Hypothalamus (tissue), 51 donors: Measurements from ENCODE around the gene TEX35.
A peak's percentile ranks its signal among the peaks of the same experiment; 100 is the strongest.

Experiments used
- DNase-seq, 51 donors: peaks; one replicate each; lab custom pipeline; 2025; lab: John Stamatoyannopoulos, UW

The TEX35 gene

DNA sequence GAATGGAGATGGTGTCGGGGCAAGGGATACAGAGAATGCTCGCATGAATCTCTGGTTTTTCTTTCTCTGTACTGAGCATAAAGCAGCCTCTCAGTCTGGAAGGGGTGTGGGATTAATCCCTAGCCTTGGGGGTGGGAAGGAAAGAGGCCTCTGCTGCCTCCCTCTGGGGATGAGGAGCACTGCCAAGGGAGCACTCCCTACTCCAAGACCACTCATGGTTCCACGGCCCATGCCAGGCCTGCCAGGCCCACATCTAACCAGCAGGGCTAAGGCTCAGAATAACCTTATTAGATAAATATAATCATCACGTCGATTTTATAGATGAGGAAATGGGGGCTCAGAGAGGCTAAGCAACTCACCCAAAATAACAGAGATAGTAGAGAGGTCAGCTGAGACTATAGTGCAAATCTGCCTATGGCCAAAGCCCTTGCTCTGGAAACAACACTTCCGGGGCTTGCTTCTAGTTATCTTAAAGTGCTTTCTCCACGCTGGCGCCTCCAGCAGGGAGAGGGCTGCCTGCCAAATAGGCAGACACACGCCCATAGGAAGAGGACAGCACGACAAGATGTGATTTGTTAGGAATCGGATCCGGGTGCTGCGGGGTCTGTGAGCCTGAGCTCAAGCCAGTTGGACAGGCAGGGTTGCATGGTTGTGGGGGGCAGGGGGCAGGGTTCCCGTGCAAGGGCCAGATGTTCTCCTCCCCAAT is 522 bp downstream of the TEX35 start:
- no peak for DNase-seq

DNA sequence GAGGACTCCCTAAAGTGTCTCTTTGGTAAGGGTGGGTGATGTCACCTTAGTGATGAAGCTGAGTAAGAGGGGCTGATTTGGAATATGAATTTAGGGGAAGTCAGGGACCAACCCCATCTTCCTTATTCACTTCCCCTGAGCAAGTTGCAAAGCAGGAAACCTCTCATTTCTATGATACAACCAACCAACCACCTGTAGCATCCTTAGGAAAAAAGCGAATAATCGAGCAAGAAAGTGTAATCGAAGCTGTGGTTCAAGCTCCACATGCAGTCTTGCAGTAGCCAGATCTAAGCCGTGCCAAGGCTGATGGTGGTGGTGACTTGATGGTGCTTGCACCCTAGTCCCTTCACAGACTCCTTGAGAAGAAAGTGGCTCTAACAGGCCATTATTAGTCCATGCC is 3.2 kb downstream of the TEX35 start:
- no peak for DNase-seq

DNA sequence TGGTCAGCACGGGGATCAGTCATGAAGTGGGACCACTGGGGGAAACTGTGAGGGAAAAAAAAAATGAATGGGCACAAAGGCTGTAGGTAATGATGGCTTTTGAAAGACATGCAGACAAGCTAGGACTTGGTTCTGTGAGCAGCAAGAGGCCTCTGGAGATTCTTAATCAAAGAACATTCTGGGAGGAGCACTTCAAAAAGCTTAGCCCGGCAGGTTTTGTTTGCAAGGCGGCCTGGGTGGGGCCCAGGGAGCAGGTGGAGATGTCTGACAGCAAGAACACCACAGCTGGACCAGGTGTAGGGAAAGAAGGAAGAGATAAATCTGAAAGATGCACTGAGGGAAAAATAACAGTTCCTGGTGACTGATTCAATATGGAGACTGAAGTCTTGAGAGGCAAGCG is 6.0 kb downstream of the TEX35 start:
- no peak for DNase-seq

DNA sequence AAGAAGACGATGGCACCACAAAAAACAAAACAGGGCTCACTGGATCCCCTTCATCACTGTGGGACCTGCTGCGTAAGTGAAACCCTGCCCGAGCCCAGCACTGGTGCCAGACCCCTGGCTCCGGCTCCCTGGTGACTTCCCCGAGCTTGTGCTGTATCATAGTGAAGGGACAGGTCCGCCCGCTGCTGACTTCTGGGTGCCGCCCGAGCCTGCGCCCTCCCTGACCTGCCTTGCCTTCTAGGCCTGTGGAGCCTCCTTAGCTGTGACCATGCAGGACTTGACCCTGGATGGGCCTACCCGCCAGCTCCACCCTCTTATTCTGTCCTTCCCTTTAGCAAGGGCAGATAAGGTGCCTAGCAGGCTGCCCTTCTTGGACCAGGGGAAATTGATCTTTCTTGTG is 7.9 kb downstream of the TEX35 start:
- DNase-seq: no peak

DNA sequence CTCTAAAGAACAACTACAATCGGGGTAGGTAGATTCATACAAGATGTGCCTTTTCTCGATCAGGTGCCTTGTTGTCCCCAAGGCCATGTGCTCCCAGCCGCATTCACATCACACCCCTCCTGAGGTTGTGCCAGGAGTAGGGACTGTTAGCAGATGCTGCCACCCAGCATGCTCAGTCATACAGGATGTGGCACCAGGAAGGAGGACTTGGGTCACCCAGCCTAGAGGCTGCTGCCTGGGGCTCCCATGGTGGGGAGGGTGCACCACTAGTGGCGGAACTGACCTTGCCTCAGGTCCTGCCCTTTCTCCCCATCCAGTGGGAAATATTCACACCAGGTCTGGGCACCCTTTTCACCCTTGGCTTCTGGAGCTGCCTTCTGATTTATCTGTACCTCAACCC is 8.3 kb downstream of the TEX35 start:
- no peak for DNase-seq

DNA sequence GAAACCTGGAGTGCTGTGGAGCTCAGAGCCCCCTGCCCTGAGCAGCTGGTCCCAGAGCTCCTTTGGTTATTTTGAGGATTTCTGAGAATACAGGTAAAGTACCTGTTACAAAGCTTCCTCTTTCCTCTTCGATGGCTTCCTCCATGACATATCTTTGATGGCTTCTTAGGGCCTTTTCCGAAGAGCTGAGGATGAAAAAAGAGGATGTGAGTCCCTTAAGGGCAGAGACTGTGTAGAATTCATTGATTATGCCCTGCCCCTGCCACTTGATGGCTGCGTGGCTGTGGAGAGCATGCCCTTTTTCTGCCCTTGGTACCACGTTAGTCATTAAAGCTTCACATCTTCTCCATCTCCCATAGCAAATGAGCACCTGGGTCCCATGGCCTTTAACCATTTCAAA is 14.2 kb downstream of the TEX35 start:
- DNase-seq: no peak

DNA sequence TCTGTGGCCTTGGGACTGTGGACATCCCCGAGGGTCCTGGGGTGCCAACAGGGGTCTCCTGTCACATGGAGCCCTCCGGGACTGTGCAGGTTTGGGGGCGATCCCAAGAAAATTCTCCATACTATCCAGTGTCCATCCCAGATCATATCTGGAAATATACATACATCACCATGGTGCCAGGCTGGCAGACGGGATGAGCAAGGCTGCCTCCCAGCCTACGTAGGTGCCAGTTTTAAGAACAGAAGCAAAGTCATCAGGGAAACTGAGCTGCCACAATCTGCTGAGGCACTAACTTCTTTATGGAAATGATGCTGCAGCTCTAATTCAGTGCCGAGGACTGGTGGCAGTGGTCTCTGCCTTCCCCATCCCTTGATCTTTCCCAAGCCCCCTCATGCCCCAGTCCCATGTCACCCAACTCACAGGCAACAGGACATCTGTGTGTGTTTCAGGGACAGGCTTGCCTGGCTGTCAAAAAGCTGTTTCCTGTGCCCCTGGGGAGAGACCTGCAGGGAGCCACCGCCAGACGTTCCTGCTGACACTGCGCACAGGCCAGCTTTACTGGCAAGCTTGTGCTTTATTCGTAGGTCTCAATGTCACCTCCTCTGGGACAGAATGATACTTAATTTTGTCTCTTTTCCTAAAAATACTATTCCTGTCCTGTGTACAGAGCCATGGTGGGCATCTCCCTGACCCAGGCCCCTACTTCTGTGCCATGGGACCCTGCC is 15.5 kb downstream of the TEX35 start:
- DNase-seq: peak in 1 of 51 donors; percentile 26

DNA sequence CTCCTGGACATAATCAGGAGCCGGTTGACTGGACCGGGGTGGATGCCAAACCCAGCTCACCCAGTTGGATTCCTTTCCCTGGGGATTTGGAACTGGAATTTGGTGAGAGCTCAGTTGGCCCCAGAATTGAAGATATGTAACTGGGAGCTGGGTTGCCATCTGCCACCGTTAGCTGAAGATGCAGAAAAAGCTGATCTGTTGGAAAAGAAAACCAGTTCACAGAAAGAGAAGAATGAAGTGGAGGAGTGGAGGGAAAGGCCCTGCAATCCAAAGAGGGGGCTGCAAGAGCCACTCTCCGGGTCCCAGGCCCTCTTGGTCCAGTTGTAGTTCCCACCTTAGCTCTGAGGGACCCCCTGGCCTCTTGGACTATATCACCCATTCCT is 16.0 kb downstream of the TEX35 start:
- no peak for DNase-seq

DNA sequence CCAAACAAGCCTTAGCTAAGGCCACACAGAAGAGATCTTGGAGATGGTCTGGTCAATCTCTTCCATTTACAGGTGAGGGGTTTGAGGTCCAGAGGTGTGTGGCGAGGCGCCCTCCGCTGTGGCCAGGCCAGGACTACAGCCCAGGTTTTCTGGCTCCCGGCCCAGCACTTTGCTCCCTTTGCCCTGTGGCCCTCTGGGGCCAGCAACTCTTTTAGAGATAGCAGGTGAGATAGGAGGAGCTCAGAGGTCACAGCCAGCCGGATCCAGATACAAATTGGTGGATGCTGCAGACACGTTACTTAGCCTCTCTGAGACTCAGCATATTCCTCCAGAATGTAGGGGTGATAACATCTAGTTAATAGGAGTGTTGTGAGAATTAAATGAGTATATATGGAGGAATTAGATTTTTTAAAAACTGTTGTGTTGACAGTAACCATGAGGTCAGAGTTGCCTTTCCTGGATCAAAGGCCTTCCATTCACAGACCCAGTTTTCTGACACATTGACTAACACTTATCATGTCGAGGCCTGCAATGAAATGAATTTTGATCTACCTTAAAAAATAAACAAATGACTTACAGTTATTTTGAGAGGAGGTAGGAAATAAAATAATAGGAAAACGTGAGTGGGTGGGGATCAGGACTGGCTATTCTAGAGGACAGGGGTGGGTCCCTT is 16.6 kb downstream of the TEX35 start:
- no peak for DNase-seq

DNA sequence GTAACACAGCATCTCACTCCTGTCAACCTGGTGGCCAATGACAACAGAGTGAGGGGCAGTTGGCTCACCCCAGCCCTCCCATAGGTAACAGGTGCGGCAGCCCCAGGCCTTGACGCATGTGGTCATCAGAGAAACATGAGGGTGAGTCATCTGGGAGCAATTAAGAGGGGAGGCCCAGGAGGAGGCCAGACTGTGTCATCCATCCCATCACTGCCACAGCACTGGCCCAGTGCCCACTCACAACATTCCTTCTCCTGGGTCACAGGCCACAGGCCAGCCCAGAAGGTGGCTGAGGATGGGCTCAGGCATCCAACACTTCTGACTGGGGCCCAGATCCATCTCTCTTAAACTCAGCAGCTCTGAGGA is 17.1 kb downstream of the TEX35 start:
- DNase-seq: no peak

DNA sequence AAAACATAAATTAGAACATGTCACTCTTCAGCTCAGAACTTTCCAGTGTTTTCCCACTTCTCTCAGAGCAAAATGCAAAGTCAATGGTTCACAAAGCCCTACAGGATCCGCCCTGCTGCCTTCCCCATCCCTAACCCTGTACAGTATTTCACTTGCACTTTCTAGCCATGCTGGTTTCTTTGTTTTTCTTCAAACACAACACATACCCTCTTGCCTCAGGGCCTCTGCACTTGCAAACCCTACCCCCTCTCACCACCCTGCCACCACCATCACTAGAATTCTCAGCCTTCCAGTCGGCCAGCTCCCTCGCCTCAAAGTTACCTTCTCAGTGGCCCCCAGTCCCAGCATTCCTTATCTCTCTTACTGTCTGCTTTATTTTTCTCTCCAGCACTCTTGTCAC is 17.6 kb downstream of the TEX35 start:
- no peak for DNase-seq

DNA sequence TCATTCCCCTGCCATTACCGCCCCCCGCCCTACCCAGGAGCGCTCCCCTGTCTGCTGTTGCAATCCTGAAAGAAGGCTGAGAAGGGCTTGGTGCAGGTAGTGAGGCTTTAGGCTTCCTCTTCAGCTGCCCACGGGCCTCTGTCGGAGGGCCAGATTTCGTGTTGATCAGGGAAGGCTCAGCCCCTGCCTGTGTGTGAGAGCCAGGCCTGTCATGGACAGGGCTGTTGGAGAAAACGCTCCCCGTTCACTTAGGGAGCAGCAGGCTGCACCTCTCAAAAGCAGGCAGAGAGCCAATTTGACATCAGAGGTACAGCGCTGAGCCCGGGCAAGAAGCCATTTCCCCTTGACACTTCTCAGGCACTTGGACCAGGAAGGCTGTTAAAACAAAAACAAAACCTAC is 19.0 kb downstream of the TEX35 start:
- peak in 2 of 51 donors; percentile 18 to 41 for DNase-seq

DNA sequence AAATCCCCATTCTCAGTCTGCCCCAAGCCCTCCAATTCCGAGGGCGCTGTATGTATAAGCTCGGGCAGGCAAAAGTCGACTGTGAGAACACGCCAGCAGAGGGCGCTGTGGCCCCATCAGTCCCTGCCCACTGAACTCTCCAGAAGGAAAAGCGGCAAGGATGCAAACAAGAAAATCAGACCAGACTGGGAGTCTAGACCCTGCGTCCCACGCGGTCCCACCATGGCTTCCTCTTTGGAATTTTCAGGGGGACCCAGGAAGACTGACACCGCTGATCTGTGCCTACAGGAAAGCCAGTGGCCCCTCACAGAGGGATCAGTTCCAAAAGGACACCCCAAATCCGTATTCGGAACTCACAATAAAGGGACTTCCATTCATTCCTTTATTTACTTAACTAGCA is 19.5 kb downstream of the TEX35 start:
- DNase-seq: peak in 49 of 51 donors; percentile 13 to 89 (median 65)

DNA sequence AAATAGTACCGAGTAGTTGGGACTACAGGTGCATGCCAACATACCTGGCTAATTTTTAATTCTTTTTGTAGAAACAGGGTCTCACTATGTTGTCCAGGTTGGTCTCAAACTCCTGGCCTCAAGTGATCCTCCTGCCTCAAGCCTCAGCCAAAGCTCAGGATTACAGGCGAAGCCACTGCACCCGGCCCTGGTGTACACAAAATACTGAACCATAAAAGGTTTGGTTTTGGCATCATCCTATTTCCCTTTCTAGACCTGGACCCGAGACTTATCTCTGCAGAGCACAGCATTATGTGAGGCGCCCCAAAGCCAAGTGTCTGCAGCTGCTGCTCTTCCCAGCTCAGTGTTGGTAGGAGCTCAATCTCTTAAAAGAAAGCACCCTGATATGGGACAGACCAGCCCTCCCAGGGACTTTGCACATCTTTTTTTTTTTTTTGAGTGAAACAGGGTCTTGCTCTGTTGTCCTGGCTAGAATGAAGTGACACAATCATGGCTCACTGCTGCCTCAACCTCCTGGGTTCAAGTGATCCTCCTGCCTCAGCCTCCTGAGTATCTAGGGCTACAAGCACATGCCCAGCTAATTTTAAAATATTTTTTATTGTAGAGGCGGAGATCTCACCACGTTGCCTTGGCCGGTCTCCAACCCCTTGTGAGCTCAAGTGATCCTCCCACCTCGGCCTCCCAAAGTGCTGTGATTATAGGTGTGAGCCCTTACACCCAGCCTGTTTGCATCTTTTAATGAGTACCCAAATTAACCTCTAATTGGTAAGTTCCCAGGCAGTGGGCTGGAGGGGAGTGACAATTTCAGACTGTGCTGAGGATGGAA is 20.4 kb downstream of the TEX35 start:
- no peak for DNase-seq

DNA sequence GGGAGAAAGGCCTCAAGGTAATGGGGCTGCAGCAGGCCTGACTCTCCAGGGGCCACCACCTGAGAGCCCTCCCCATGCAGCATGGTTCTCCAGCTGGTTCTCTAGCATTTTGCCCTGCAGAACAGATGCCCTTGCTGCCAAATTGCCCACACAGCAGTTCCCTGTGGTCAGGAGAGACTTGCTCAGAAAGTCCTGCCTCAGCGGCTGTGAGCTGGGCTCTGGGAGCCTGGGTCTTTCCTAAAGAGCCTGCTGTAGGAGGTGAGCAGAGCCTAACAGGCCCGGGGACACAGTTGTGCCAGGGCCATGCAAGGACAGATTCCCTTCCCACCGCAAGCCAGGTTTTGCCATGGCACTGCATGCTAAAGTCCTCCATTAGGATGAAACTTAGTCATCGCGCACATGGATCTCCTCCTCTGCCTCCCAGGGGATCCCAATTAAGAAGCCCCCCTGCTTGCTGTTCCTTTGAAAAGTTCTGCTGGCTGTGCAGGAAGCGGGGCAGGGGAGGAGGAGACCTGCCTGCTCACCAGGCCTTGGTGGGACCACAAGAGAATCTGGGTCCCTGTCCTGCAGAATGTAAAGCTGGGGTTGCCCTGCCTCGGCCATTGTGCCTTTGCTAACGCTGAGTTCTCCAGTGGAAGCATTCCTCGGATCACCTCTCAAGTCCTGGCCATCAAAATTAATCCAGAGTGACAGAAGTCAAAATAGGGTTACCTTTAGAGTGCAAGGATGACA is 21.4 kb downstream of the TEX35 start:
- DNase-seq: no peak

DNA sequence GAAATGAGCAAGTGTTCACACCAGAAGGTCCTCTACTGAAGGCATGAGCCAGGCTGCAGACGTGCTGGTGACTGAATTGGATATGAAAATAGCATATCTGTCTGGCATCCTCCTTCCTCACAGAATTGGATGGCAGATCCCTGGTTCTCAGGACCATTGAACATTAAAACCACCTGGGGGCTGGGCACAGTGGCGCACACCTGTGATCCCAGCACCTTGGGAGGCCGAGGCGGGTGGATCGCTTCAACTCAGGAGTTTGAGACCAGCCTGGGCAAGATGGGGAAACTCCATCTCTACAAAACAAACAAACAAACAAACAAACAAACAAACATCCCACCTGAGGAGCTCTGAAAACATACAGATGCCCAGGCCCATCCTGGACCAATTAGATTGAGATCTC is 23.4 kb downstream of the TEX35 start:
- DNase-seq: no peak

DNA sequence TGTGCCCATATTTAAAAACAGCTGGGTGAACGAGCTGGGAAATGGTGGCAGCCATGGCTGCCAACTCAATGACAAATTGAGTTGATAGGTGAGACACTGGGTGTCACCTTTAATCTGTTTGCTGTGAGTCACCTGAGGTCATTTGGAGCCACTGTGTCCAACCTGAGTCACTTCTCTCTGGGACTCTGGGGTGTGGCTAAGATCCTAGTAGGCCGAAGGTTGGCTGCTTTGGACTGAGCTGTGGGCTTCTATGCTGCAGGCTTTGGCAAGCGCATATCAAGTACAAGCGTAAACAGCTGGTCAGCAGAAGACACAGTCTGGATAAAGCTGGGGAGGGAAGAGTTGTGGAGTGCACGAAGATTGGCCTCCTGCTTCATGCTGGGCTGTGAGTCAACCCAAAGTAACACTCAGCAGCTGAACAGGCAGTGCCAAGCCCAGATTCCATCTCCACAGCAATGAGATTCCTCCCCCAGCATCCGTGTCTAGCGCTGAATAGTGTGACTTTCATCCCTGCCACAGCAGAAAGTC is 24.0 kb downstream of the TEX35 start:
- DNase-seq: peak in 16 of 51 donors; percentile 7 to 73 (median 24)

DNA sequence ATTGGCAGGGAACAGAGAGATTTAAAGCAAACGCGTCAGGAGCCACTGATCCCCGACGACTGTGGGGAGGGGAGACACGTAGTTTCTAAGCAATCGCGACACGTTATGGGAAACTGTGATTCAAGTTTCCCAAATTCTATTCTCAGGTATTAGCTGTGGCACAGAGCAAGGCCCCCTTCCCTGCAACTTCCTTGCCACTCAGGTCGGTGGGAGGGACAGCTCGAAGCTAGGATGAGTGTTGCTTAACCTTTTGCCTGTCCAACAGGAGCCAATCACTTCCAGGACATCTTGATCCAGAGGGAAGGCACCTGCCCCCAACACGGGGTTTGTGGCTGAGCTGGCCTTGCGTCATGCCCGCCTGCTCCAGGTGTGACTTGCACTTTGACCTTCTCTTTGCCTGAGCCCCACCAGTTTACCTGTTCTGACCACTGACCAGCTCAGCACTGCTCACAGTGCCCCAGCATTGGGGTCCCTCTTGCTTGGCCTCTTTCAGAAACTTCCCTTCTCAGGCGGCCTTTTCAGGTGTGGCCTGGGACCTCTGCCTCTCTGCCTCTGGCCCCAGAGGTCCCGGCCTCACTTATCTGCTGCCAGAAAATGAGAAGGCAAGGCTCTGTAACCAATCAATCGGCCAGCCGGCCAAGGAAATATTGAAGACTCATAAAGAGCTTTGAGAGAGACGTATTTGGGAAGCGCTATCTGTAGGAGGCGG is 24.6 kb downstream of the TEX35 start:
- no peak for DNase-seq

DNA sequence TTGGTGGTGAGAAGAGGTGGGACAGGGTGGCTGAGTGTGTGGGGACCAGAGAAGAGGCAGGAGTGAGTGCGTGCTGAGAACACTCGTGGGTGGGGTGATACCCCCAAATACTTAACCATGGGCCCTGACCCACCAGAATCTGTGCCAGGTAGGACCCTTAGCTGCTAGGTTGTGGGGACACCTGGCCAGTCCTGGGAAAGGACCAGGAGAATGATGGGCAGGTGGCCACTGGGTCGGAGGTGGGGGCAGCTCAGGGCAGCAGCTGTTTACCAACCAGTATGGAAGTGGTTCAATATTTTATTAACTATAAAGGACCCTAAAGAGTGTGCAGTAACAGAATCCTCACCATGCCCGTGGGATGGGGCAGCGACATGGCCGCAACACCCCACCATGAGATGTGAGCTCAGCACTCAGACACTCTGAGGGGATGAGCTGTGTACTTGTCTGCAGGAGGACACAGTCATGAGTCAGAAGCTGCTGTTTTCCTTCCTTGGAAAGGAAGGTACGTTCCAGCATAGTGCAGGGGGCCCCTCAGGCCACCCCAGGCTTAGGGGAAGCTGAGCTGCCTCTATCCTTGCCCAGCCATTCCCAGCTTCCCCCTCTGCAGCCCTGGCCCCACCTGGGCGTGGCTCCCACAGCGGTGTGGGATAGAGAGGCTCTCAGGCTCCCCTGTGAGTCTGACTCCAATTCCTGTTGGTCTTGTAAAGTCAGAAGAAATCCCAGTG is 25.4 kb downstream of the TEX35 start:
- peak in 1 of 51 donors; percentile 33 for DNase-seq
